ENCODE data around the gene FRS3.

Gene FRS3

GRCh38 chr6:41756354-41756753 lies 23.3 kb downstream of the FRS3 start:
- H3K4me3 ChIP-seq (ENCODE audit: low read length) = no peak overlapping the region
- no peak overlapping the region for H3K4ac ChIP-seq (ENCODE audit: low read depth, low read length)
- H3K23ac ChIP-seq (ENCODE audit: low read length) = no peak overlapping the region
- no peak overlapping the region for H3K56ac ChIP-seq (ENCODE audit: low read length)
- no peak overlapping the region for H2AK5ac ChIP-seq (ENCODE audit: low read length)
- H3K18ac ChIP-seq (ENCODE audit: low read length) = no peak overlapping the region
- no peak for DNase-seq
- no peak overlapping the region for H2BK120ac ChIP-seq (ENCODE audit: low read depth, low read length)
- H3K27me3 ChIP-seq (ENCODE audit: insufficient read depth, low read length, poor library complexity) = no peaks in the 10 kb centered on the region
- no peak overlapping the region for H3K9ac ChIP-seq (ENCODE audit: low read length)
- no peak overlapping the region for H2BK5ac ChIP-seq (ENCODE audit: low read length)
- WGBS (ENCODE audit: extremely low coverage, insufficient coverage, low lambda C conversion rate) = no CpG with 5 or more reads among the region's 13 CpGs
- no peak overlapping the region for H2BK15ac ChIP-seq (replicated peaks; ENCODE audit: low read depth)
- H4K8ac ChIP-seq (ENCODE audit: low read depth, low read length) = no peak overlapping the region
- no peak overlapping the region for H3K4me2 ChIP-seq (ENCODE audit: low read length)
- H3K79me1 ChIP-seq (ENCODE audit: low read length) = no peaks in the 10 kb centered on the region
- no peaks in the 10 kb centered on the region for H3K79me2 ChIP-seq (ENCODE audit: control insufficient read depth, insufficient read depth, low read length)
- H3K36me3 ChIP-seq (ENCODE audit: control insufficient read depth, insufficient read depth, low read length) = no peaks in the 10 kb centered on the region
- H3K27ac ChIP-seq (ENCODE audit: low read depth, low read length) = no peak overlapping the region
- no peaks in the 10 kb centered on the region for H3K4me1 ChIP-seq (ENCODE audit: control insufficient read depth, low read depth, low read length)
- H4K5ac ChIP-seq (ENCODE audit: low read length) = no peak overlapping the region

GRCh38 chr6:41755895-41756294 lies 23.8 kb downstream of the FRS3 start:
- Histone ChIP-seq H3K27me3 (ENCODE audit: insufficient read depth, low read length, poor library complexity) (no peaks in the 10 kb centered on the region), H3K79me2 (ENCODE audit: control insufficient read depth, insufficient read depth, low read length) (no peaks in the 10 kb centered on the region), H3K36me3 (ENCODE audit: control insufficient read depth, insufficient read depth, low read length) (no peaks in the 10 kb centered on the region), H3K4me2 (ENCODE audit: low read length) (no peak overlapping the region), H3K4me3 (ENCODE audit: low read length) (no peak overlapping the region), H2BK120ac (ENCODE audit: low read depth, low read length) (no peak overlapping the region), H2BK15ac (replicated peaks; ENCODE audit: low read depth) (no peak overlapping the region), H3K4ac (ENCODE audit: low read depth, low read length) (no peak overlapping the region), H3K9ac (ENCODE audit: low read length) (no peak overlapping the region), H3K27ac (ENCODE audit: low read depth, low read length) (no peak overlapping the region), H3K56ac (ENCODE audit: low read length) (no peak overlapping the region), H3K23ac (ENCODE audit: low read length) (no peak overlapping the region), H4K5ac (ENCODE audit: low read length) (no peak overlapping the region), H2AK5ac (ENCODE audit: low read length) (no peak overlapping the region), H3K4me1 (ENCODE audit: control insufficient read depth, low read depth, low read length) (no peaks in the 10 kb centered on the region), H3K18ac (ENCODE audit: low read length) (no peak overlapping the region), H4K8ac (ENCODE audit: low read depth, low read length) (no peak overlapping the region), H3K79me1 (ENCODE audit: low read length) (no peaks in the 10 kb centered on the region), H2BK5ac (ENCODE audit: low read length) (no peak overlapping the region)
- WGBS (ENCODE audit: extremely low coverage, insufficient coverage, low lambda C conversion rate) = no CpG with 5 or more reads among the region's 4 CpGs
- no peak for DNase-seq

GRCh38 chr6:41750374-41750773 lies 29.3 kb downstream of the FRS3 start:
- Histone ChIP-seq H2BK15ac (replicated peaks; ENCODE audit: low read depth) (no peak overlapping the region), H3K27me3 (ENCODE audit: insufficient read depth, low read length, poor library complexity) (no peaks in the 10 kb centered on the region), H2AK5ac (ENCODE audit: low read length) (no peak overlapping the region), H2BK5ac (ENCODE audit: low read length) (no peak overlapping the region), H4K8ac (ENCODE audit: low read depth, low read length) (no peak overlapping the region), H4K5ac (ENCODE audit: low read length) (no peak overlapping the region), H3K9ac (ENCODE audit: low read length) (no peak overlapping the region), H3K27ac (ENCODE audit: low read depth, low read length) (no peak overlapping the region), H3K79me1 (ENCODE audit: low read length) (no peaks in the 10 kb centered on the region), H3K23ac (ENCODE audit: low read length) (no peak overlapping the region), H2BK120ac (ENCODE audit: low read depth, low read length) (no peak overlapping the region), H3K4me3 (ENCODE audit: low read length) (no peak overlapping the region), H3K4ac (ENCODE audit: low read depth, low read length) (no peak overlapping the region), H3K4me2 (ENCODE audit: low read length) (no peak overlapping the region), H3K36me3 (ENCODE audit: control insufficient read depth, insufficient read depth, low read length) (no peaks in the 10 kb centered on the region), H3K56ac (ENCODE audit: low read length) (no peak overlapping the region), H3K18ac (ENCODE audit: low read length) (no peak overlapping the region), H3K79me2 (ENCODE audit: control insufficient read depth, insufficient read depth, low read length) (no peaks in the 10 kb centered on the region), H3K4me1 (ENCODE audit: control insufficient read depth, low read depth, low read length) (no peaks in the 10 kb centered on the region)
- no peak for DNase-seq
- WGBS (ENCODE audit: extremely low coverage, insufficient coverage, low lambda C conversion rate) = no CpG with 5 or more reads among the region's 3 CpGs

GRCh38 chr6:41748542-41748941 lies 31.2 kb downstream of the FRS3 start:
- Histone ChIP-seq H2BK15ac (replicated peaks; ENCODE audit: low read depth) (no peak overlapping the region), H3K27ac (ENCODE audit: low read depth, low read length) (no peak overlapping the region), H3K23ac (ENCODE audit: low read length) (no peak overlapping the region), H4K8ac (ENCODE audit: low read depth, low read length) (no peak overlapping the region), H3K79me2 (ENCODE audit: control insufficient read depth, insufficient read depth, low read length) (no peaks in the 10 kb centered on the region), H3K4ac (ENCODE audit: low read depth, low read length) (no peak overlapping the region), H3K18ac (ENCODE audit: low read length) (no peak overlapping the region), H3K4me1 (ENCODE audit: control insufficient read depth, low read depth, low read length) (no peaks in the 10 kb centered on the region), H3K79me1 (ENCODE audit: low read length) (no peaks in the 10 kb centered on the region), H3K4me3 (ENCODE audit: low read length) (no peak overlapping the region), H2BK120ac (ENCODE audit: low read depth, low read length) (no peak overlapping the region), H3K36me3 (ENCODE audit: control insufficient read depth, insufficient read depth, low read length) (no peaks in the 10 kb centered on the region), H3K9ac (ENCODE audit: low read length) (no peak overlapping the region), H3K56ac (ENCODE audit: low read length) (no peak overlapping the region), H2AK5ac (ENCODE audit: low read length) (no peak overlapping the region), H3K27me3 (ENCODE audit: insufficient read depth, low read length, poor library complexity) (no peaks in the 10 kb centered on the region), H2BK5ac (ENCODE audit: low read length) (no peak overlapping the region), H4K5ac (ENCODE audit: low read length) (no peak overlapping the region), H3K4me2 (ENCODE audit: low read length) (no peak overlapping the region)
- WGBS (ENCODE audit: extremely low coverage, insufficient coverage, low lambda C conversion rate) = no CpG with 5 or more reads among the region's 3 CpGs
- no peak for DNase-seq

- no peak for DNase-seq
- H4K5ac ChIP-seq (ENCODE audit: low read length) = no peak overlapping the region
- H3K27ac ChIP-seq (ENCODE audit: low read depth, low read length) = no peak overlapping the region
- no peak overlapping the region for H4K8ac ChIP-seq (ENCODE audit: low read depth, low read length)
- H2AK5ac ChIP-seq (ENCODE audit: low read length) = no peak overlapping the region
- no peaks in the 10 kb centered on the region for H3K4me1 ChIP-seq (ENCODE audit: control insufficient read depth, low read depth, low read length)
- H3K23ac ChIP-seq (ENCODE audit: low read length) = no peak overlapping the region
- H3K4ac ChIP-seq (ENCODE audit: low read depth, low read length) = no peak overlapping the region
- H3K36me3 ChIP-seq (ENCODE audit: control insufficient read depth, insufficient read depth, low read length) = no peaks in the 10 kb centered on the region
- no peak overlapping the region for H2BK15ac ChIP-seq (replicated peaks; ENCODE audit: low read depth)
- no peak overlapping the region for H2BK5ac ChIP-seq (ENCODE audit: low read length)
- WGBS (ENCODE audit: extremely low coverage, insufficient coverage, low lambda C conversion rate) = no CpG with 5 or more reads among the region's 6 CpGs
- H2BK120ac ChIP-seq (ENCODE audit: low read depth, low read length) = no peak overlapping the region
- no peak overlapping the region for H3K4me3 ChIP-seq (ENCODE audit: low read length)
- no peak overlapping the region for H3K18ac ChIP-seq (ENCODE audit: low read length)
- no peaks in the 10 kb centered on the region for H3K79me1 ChIP-seq (ENCODE audit: low read length)
- H3K27me3 ChIP-seq (ENCODE audit: insufficient read depth, low read length, poor library complexity) = no peaks in the 10 kb centered on the region
- H3K79me2 ChIP-seq (ENCODE audit: control insufficient read depth, insufficient read depth, low read length) = no peaks in the 10 kb centered on the region
- H3K9ac ChIP-seq (ENCODE audit: low read length) = no peak overlapping the region
- no peak overlapping the region for H3K4me2 ChIP-seq (ENCODE audit: low read length)
- no peak overlapping the region for H3K56ac ChIP-seq (ENCODE audit: low read length)
These were observed 31.6 kb downstream of the FRS3 start for GRCh38 chr6:41748102-41748477.

GRCh38 chr6:41747256-41748101 lies 32.2 kb downstream of the FRS3 start, which contains the start of gene PGC:
Gene PGC, minus strand, starts transcription at chr6:41747397. Its CDS starts 63 bp downstream, at chr6:41747334.
- Histone ChIP-seq H4K8ac (ENCODE audit: low read depth, low read length) (no peak within 1 kb of the TSS), H2BK15ac (replicated peaks; ENCODE audit: low read depth) (no peak within 1 kb of the TSS), H3K27me3 (ENCODE audit: insufficient read depth, low read length, poor library complexity) (no peaks in the 10 kb centered on the region)

More at GRCh38 chr6:41747256-41748101, 32.2 kb downstream of the FRS3 start, which contains the start of gene PGC:
- H3K79me1 ChIP-seq (ENCODE audit: low read length) = no peaks in the 10 kb centered on the region
- no peaks in the 10 kb centered on the region for H3K79me2 ChIP-seq (ENCODE audit: control insufficient read depth, insufficient read depth, low read length)
- no peaks in the 10 kb centered on the region for H3K36me3 ChIP-seq (ENCODE audit: control insufficient read depth, insufficient read depth, low read length)
- no peak within 1 kb of the TSS for H2BK120ac ChIP-seq (ENCODE audit: low read depth, low read length)
- no peak within 1 kb of the TSS for H3K4me3 ChIP-seq (ENCODE audit: low read length)
- no peak within 1 kb of the TSS for H3K18ac ChIP-seq (ENCODE audit: low read length)
- H3K4ac ChIP-seq (ENCODE audit: low read depth, low read length) = no peak within 1 kb of the TSS
- H2AK5ac ChIP-seq (ENCODE audit: low read length) = no peak within 1 kb of the TSS
- no peak within 1 kb of the TSS for H3K56ac ChIP-seq (ENCODE audit: low read length)
- no peak within 1 kb of the TSS for H3K9ac ChIP-seq (ENCODE audit: low read length)
- no peak for DNase-seq
- no peaks in the 10 kb centered on the region for H3K4me1 ChIP-seq (ENCODE audit: control insufficient read depth, low read depth, low read length)
- no peak within 1 kb of the TSS for H3K4me2 ChIP-seq (ENCODE audit: low read length)
- no peak within 1 kb of the TSS for H3K27ac ChIP-seq (ENCODE audit: low read depth, low read length)
- H4K5ac ChIP-seq (ENCODE audit: low read length) = no peak within 1 kb of the TSS
- H3K23ac ChIP-seq (ENCODE audit: low read length) = no peak within 1 kb of the TSS
- WGBS (ENCODE audit: extremely low coverage, insufficient coverage, low lambda C conversion rate) = no CpG with 5 or more reads among the region's 15 CpGs
- no peak within 1 kb of the TSS for H2BK5ac ChIP-seq (ENCODE audit: low read length)
